Panc1 (cell line): ENCODE data around the gene ARRB2. TPM values are rescaled to one million over a fixed set of nuclear protein-coding genes. Genes with fewer than 3 reads are reported as not detected.

Experiments used
- ATAC-seq: fragments of 200-7000 bp; cut with Tn5 transposase; 2 replicates; pipeline ENCODE4 v1.9.1; 2020; ENCODE audit warnings: mild to moderate bottlenecking, moderate library complexity
- BruUV-seq: library from RNA; stranded (reverse); fragments of 400-500 nt; replicated peaks from 2 replicates; lab custom pipeline; 2021; lab: Mats Ljungman, UMichigan
- CTCF ChIA-PET: fragments of 300-600 bp; sonication (Branson Sonifier 250); formaldehyde crosslinking; loops from one replicate; lab custom pipeline; 2022; ENCODE audit warnings: antibody characterized with exemption; lab: Charles Lee
- POLR2A ChIA-PET: fragments of 300-600 bp; sonication (Branson Sonifier 250); formaldehyde crosslinking; loops from one replicate; lab custom pipeline; 2022; ENCODE audit warnings: antibody characterized with exemption; lab: Charles Lee
- DNase-seq: peaks from one replicate; pipeline ENCODE4 v3.0.0-alpha.2; 2010; ENCODE audit warnings: low read depth, low spot score
- H3K27ac ChIP-seq: 2 replicates; pipeline ENCODE4 v1.5.1; 2011; ENCODE audit warnings: mild to moderate bottlenecking, low read length, inconsistent platforms
- H3K27me3 ChIP-seq: fragments of 200-500 bp; sonication (Bioruptor generic); 2 replicates; pipeline ENCODE4 v1.6.0; 2014; ENCODE audit warnings: low read length, inconsistent platforms; ENCODE audit not compliant: control insufficient read depth, insufficient read depth
- H3K36me3 ChIP-seq: fragments of 200-500 bp; sonication (Bioruptor generic); 2 replicates; pipeline ENCODE4 v1.5.1; 2014; ENCODE audit warnings: inconsistent platforms, mild to moderate bottlenecking, low read length, moderate library complexity; ENCODE audit not compliant: control insufficient read depth, insufficient read depth
- H3K4me1 ChIP-seq: 2 replicates; pipeline ENCODE4 v1.5.1; 2011; ENCODE audit warnings: inconsistent platforms, mild to moderate bottlenecking, low read length, moderate library complexity; ENCODE audit not compliant: control insufficient read depth, insufficient read depth
- H3K4me3 ChIP-seq, 2 experiments: 2 replicates each; pipeline ENCODE4 v1.5.1; 2011 to 2012; ENCODE audit warnings: low read depth in 2 of 2, low read length in 2 of 2, mild to moderate bottlenecking in 2 of 2, inconsistent platforms in 1 of 2, moderate library complexity in 1 of 2
- H3K9me3 ChIP-seq: fragments of 200-500 bp; sonication (Bioruptor generic); 2 replicates; pipeline ENCODE4 v1.5.1; 2014; ENCODE audit warnings: low read depth, mild to moderate bottlenecking, inconsistent platforms, low read length, moderate library complexity; ENCODE audit not compliant: control insufficient read depth, insufficient read depth
- POLR2AphosphoS5 ChIP-seq: IDR thresholded peaks from 2 replicates; pipeline ENCODE4 v1.6.1; 2012; ENCODE audit warnings: mild to moderate bottlenecking, low read depth, low read length, moderate library complexity
- REST ChIP-seq, 2 experiments: IDR thresholded peaks; 2 replicates each; pipeline ENCODE4 v1.6.1; 2011 to 2012; ENCODE audit warnings: low read depth in 2 of 2, control low read depth in 1 of 2, low read length in 1 of 2, mild to moderate bottlenecking in 1 of 2, moderate library complexity in 1 of 2; ENCODE audit not compliant: insufficient read depth in 1 of 2
- SIN3A ChIP-seq: IDR thresholded peaks from 2 replicates; pipeline ENCODE4 v1.6.1; 2012; ENCODE audit warnings: low read depth, mild to moderate bottlenecking, low read length, moderate library complexity, borderline replicate concordance; ENCODE audit not compliant: insufficient read depth
- TCF7L2 ChIP-seq: IDR thresholded peaks from 2 replicates; pipeline ENCODE4 v1.6.1; 2011; ENCODE audit warnings: mild to moderate bottlenecking, low read depth, low read length, inconsistent platforms
- in situ Hi-C: cut with HindIII; loops from 2 replicates; pipeline ENCODE4 v1.10.0; 2016; ENCODE audit warnings: low sequenced_read_pairs, low pct_unique_long_range_greater_than_20kb
- intact Hi-C: fragments of 100-400 bp; cut with micrococcal nuclease; formaldehyde crosslinking; loops from one replicate; pipeline ENCODE4 v1.10.0; 2022; ENCODE audit not compliant: unreplicated experiment
- total RNA-seq: library from RNA; stranded (reverse); gene quantifications from one replicate; pipeline ENCODE4 v1.2.1, GENCODE V29; 2021; ENCODE audit not compliant: unreplicated experiment
- TF ChIP-seq, protein P1 (sequence below): fragments of 450-650 bp; IDR thresholded peaks from 2 replicates; pipeline ENCODE4 v1.5.1; 2017; ENCODE audit warnings: mild to moderate bottlenecking

The ARRB2 gene
- total RNA-seq, 1 experiment from 2014 or later: 39.2 TPM

GRCh38 chr17:4725646-4726310 lies 15.3 kb downstream of the ARRB2 start:
- DNase-seq: no peak
- in situ Hi-C loops: no loop called here
- Histone ChIP-seq H3K27me3 (no peaks in the 10 kb centered on the region), H3K36me3 (no peaks in the 10 kb centered on the region), H3K9me3 (no peaks in the 10 kb centered on the region), H3K4me3 (no peak overlapping the region), H3K4me1 (peaks cover 12% of the 10 kb centered on the region), H3K27ac (no peak overlapping the region)
- no peak for ATAC-seq
- ChIA-PET POLR2A (interaction anchor here (0.6 kb wide), 1 partner anchor 144 kb away, joined by 7 read pairs; no protein-coding TSS in a partner anchor), CTCF (no interaction called here)
- intact Hi-C loops: no loop called here
- BruUV-seq: no TSS peak
- TF ChIP-seq REST (IDR thresholded peaks at IDR 0.05; ENCODE audit: insufficient read depth in 1 of 2, low read depth in 2 of 2, low read length in 1 of 2): no peak

DNA sequence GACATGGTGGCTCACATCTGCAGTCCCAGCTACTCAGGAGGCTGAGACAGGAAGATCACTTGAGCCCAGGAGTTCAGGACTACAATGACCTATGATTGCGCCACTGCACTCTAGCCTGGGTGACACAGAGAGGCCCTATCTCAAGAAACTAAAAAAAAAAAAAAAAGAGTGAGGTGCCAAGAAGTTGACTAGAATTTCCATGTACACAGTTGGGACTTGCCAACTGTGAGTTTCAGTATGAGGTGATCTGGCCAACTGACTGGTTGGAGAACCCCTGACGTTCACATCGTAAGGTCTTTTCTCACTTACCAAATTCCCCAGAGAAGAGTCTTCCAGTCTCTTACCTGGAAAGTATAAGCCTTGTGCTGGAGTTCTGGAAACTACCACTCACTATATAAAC lies 17.7 kb downstream of the ARRB2 start:
- Histone ChIP-seq H3K4me3 (no peak overlapping the region), H3K27ac (no peak overlapping the region), H3K4me1 (no peaks in the 10 kb centered on the region; the same call in 1 of the 2 replicates), H3K27me3 (no peaks in the 10 kb centered on the region), H3K9me3 (no peaks in the 10 kb centered on the region), H3K36me3 (no peaks in the 10 kb centered on the region)
- intact Hi-C loops (no loop called here), in situ Hi-C loops (no loop called here)
- CTCF ChIA-PET: interaction anchor here (0.7 kb wide), 1 partner anchor 106 kb away, joined by 5 read pairs; no protein-coding TSS in a partner anchor
- no TSS peak for BruUV-seq
- no peak for ATAC-seq
- no peak for DNase-seq
- TF ChIP-seq POLR2AphosphoS5 (no peak), SIN3A (no peak), TCF7L2 (no peak), REST (IDR thresholded peaks at IDR 0.05; ENCODE audit: insufficient read depth in 1 of 2, low read depth in 2 of 2, low read length in 1 of 2) (no peak)
- TF ChIP-seq, protein P1, sequence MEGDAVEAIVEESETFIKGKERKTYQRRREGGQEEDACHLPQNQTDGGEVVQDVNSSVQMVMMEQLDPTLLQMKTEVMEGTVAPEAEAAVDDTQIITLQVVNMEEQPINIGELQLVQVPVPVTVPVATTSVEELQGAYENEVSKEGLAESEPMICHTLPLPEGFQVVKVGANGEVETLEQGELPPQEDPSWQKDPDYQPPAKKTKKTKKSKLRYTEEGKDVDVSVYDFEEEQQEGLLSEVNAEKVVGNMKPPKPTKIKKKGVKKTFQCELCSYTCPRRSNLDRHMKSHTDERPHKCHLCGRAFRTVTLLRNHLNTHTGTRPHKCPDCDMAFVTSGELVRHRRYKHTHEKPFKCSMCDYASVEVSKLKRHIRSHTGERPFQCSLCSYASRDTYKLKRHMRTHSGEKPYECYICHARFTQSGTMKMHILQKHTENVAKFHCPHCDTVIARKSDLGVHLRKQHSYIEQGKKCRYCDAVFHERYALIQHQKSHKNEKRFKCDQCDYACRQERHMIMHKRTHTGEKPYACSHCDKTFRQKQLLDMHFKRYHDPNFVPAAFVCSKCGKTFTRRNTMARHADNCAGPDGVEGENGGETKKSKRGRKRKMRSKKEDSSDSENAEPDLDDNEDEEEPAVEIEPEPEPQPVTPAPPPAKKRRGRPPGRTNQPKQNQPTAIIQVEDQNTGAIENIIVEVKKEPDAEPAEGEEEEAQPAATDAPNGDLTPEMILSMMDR: no peak
- POLR2A ChIA-PET: no interaction called here
